GM19025 (cell line): ENCODE results near the gene HMX1.

Experiments
- ATAC-seq: cut with Tn5 transposase; IDR thresholded peaks from one replicate; pipeline ENCODE4 v1.9.1; 2021; ENCODE audit warnings: mild to moderate bottlenecking, low read depth, moderate library complexity; ENCODE audit not compliant: unreplicated experiment

HMX1 gene

DNA sequence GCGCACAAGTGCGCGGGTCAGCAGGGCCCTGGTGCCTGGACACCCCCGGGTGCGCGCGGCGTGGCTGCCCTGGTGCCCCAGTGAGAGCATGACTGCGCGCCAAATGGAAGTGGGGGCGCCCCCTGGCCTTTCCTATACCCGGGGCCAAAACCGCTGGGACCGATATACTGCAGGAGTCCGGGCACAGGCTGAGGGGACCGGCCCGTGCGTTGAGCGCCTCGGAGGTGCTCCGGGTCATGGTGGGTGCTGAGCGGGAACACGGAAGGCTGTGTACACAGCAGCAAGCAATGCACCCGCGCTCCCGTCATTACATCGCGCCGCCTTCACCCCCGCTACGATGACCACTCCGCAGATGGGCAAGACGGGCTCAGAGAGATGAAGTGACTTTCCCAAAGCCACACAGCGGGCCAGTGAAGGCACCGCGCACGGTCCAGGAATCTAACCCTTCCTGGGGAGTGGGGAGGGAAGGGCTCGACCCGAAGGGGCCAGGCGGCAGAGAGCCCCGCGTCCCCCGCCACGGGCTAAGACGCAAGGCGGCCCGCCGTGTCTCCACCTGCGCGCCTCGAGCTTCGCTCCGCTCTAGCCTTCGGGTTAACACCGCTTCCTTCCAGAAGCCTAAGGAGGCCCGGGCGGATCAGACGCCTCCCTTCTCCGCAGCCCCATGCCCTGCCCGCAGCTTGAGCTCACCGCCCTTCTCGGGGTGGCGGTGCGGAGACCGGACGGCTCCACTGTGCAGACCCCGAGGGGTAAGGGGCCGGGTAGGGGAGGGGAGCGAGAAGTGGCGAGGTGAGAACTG is 11.3 kb downstream of the HMX1 start:
- ATAC-seq = no peak

GRCh38 chr4:8859550-8860095 is 12.0 kb downstream of the HMX1 start:
- no peak for ATAC-seq

GRCh38 chr4:8858701-8859210 is 12.9 kb downstream of the HMX1 start:
- no peak for ATAC-seq

DNA sequence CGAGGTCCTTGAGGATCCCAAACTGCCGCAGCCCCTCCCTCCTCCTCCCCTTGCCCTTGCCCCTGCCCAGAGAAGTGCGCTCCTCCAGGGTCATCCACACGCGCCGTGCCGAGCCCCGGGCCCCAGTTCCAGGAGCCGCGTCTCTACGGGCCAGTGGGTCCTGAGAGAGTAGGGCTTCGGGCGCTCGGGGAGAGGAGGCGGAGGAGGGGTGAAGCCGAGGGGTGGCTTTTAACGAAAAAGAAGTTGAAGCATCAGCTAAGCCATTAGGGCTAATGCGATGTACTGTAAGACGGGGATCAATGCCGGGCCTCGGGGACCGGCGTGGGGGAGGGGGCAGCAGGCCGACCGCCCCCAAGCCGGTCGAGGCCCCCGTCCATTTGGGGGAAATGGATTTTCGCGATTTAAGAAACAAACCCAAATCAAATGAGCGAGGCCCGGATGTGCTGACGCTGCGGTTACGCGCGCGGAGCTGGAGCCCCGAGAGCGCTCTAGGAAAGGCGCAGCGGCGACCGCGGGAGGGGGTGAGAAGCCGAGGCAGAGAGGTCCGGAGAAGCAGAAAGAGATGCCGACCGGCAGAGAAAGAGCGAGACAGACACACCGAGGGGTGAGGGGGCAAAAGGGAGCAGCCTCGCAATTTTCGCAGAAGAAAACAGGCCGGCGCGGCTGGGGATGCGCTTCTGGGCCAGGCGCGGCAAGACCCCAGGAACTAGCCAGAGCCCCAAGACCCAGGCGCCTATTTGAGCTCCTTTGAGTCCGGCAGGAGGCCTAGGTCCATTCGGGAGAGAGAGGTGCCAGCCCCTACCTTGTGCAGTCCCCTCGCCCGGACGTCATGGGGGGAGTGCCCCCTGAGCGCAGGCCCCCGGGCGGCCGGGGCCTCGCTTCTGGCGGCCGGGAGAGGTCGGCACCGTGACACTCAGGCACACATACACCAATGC is 13.6 kb downstream of the HMX1 start:
- no peak for ATAC-seq

- ATAC-seq = no peak
These were observed 14.6 kb downstream of the HMX1 start for GRCh38 chr4:8856835-8857621.

- ATAC-seq = no peak
These were observed 15.8 kb downstream of the HMX1 start for GRCh38 chr4:8855818-8856245.

DNA sequence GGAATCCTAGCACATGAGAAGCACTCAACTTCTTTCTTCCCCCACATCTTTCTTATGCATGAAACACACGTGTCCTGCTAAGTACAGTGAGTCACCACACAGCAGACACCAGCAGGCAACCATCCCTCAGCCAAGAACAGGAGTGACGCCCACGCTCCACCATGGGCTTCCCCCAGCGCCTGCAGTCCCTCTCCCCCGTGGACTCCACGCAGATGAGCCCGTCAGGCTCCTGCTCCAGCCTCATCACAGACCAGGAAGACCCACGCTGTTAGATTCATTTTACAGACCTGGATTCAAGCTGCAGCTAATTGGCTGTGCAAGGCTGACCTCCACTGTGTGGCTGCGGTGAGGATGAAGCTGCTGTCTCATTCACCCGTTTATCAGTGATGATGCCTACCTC is 16.7 kb downstream of the HMX1 start:
- no peak for ATAC-seq

DNA sequence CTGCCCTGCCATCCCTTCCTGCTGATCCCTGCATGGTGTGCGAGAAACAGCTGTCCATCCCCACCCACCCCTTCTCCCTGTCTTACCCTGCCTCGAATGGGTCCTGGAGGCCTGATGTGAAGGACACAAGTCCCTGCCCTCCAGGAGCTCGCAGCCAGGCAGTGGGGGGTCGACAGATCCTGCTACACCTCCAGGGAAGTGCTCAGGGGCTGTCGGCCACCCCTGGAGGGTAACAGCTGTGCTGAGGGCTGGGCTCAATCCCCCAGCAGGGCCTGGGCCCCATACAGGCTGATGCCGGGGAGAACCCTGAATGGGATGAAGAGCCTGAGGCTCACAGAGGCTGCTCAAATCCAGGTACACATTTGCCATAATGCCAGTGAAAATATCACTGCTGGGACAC is 17.6 kb downstream of the HMX1 start:
- no peak for ATAC-seq

- no peak for ATAC-seq
These were observed 18.4 kb downstream of the HMX1 start for GRCh38 chr4:8853249-8853648.

- ATAC-seq = no peak
These were observed 19.4 kb downstream of the HMX1 start for GRCh38 chr4:8852118-8852704.

DNA sequence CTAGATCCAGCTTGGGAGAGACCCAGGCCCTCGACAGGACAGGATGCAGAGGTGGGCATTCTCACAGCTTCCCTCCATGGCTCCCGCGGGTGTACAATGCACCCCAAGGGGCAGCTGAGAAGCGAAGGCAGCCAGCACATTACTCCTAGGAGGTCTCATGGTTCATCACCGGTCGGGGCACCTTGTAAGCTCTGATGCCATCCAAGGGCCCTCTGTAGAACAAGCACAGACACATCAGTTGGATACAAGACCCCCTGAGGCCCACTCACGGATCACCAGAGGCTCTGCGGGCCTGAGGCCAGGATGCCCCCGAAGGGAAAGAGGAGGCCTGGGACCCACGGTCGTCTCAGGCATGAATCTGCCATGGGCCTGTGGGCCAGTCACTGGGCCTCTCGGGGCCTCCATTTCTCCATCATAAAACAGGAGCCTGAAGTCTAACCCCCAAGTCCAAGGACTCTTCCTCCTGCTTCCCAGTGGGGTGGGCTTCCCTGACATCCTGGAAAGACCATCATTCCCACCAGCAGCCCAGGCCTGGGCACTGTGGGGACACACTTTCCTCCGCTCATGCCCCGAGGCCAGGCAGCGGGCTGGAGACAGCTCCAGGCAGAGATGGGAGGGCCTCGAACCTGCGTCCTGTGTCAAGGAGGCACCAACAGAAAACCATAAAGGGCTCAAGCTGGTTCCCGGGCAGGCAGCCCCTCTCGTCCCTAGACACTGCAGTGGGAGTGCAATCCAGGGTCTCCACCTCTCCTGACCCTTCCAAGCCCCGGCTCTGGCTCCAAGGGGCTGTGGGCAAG is 20.1 kb downstream of the HMX1 start:
- no peak for ATAC-seq

GRCh38 chr4:8850830-8851188 is 20.8 kb downstream of the HMX1 start:
- ATAC-seq = no peak

DNA sequence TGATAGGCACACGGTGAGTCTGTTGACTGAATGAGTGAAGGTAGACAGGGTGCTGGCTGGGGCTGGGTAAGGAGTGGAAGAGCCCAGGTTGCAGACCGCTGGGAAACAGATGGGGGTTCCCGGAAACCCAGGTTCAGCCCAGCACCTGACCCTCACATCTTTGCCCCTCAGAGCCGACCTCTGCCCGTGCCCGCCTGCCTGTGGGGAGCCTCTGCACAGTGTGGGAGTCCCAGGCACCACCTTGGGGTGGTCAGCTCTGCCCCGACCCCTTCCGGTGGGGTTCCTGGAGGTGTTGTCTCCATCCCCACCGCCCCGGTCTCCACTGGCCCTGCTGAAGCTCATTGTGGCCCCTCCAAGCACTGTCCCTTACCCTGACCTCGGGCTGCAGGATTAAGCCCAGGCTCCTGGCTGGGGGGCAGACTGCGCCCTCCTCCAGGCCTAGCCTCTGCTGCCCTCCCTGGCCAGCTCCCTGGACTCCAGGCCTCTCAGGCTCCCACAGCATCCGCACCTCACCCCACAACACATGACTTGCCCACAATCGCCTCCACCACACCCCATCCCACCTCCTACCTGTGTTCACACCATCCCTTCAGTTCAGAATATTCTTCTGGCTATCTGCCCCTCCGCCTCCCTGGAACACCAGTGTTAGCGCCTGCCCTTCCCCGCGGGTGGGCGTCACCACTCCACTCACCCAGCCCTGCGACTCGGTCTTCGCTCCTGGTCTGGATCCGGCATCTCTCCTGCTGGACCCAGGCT is 21.4 kb downstream of the HMX1 start:
- no peak for ATAC-seq

DNA sequence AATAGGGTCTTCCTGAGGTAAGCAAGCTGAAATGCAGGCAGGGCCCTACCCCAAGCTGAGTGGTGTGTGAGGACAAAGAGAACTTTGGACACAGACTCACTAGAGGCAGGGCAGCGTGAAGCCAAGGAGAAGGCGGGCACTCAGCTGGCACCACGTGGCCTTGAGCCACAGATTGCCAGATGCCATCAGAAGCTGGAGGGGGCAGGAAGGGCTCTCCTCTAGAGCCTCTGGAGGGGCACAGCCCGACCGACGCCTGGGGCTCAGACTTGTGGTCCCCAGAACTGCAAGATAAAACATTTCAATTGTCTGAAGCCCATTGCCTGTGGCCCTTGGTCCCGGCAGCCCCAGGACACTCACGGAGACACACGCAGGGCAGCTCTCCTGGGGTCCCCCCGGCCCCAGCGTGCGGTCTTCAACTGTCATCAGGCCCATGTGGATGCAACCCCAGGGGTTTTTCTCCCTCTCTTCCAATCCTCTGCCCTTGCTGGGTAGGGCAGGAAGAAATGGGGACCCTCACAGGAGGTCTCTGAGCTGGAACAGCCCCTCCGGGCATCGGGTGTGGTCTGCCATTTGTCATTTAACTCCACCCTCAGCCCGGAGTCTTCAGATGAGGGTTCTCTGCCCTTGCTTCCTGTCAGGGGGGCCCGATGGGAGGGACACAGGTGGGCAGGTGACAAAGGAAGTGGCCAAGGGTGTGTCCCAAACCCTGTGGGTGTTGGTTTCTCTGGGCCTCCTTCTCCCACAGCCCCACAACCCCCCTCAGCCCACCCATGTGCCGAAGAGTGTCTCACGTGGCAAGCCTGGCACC is 22.2 kb downstream of the HMX1 start:
- ATAC-seq = no peak

- no peak for ATAC-seq
These were observed 23.0 kb downstream of the HMX1 start for GRCh38 chr4:8848507-8849265.

GRCh38 chr4:8847764-8848163 is 23.9 kb downstream of the HMX1 start:
- no peak for ATAC-seq

DNA sequence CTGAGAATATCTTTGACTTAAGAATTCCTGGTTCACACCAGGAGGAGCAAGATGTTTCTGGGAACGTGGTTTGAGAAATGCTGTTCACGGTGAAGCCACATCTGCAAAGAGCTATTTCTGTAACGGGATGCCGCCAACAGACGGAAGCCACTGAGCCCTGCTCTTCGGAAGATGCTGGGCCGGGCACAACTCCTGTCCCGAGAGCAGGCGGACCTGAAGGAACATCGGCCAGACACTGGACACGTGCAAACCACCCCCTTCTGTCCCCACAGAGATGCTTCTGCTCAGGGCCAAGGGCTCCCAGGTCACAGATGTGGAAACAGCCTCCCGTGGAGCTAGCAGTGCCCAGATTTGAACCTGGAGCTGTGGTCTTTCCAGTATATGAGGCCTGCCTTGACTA is 24.3 kb downstream of the HMX1 start:
- ATAC-seq = no peak
